NCI-H345 treated with DMSO at 0.1 percent for 48 hours (cell line): ENCODE measurements around the gene IL24.

Experiments used
- DNase-seq: peaks from one replicate; lab custom pipeline; 2025; ENCODE audit not compliant: unreplicated experiment; lab: John Stamatoyannopoulos, UW

Gene IL24

GRCh38 chr1:206878456-206878855 is 18.8 kb upstream of the IL24 start:
- no peak for DNase-seq

GRCh38 chr1:206880314-206880713 is 16.9 kb upstream of the IL24 start:
- no peak for DNase-seq

GRCh38 chr1:206882555-206882954 is 14.7 kb upstream of the IL24 start:
- no peak for DNase-seq

GRCh38 chr1:206883160-206883559 is 14.1 kb upstream of the IL24 start:
- DNase-seq, result no peak

- DNase-seq, result no peak
Observed at GRCh38 chr1:206883876-206884275, 13.4 kb upstream of the IL24 start.

- no peak for DNase-seq
Observed at GRCh38 chr1:206885341-206886060, 11.7 kb upstream of the IL24 start.

- no peak for DNase-seq
Observed at GRCh38 chr1:206886831-206887230, 10.4 kb upstream of the IL24 start.

- DNase-seq, result no peak
Observed at GRCh38 chr1:206887701-206888100, 9.5 kb upstream of the IL24 start.

- DNase-seq, result no peak
Observed at GRCh38 chr1:206890125-206891060, 6.8 kb upstream of the IL24 start.

- no peak for DNase-seq
Observed at GRCh38 chr1:206891412-206891811, 5.8 kb upstream of the IL24 start.

- no peak for DNase-seq
Observed at GRCh38 chr1:206892351-206892984, 4.8 kb upstream of the IL24 start.

- no peak for DNase-seq
Observed at GRCh38 chr1:206893380-206893779, 3.9 kb upstream of the IL24 start.

- peak; percentile 39 for DNase-seq
Observed at GRCh38 chr1:206895325-206895724, 1.9 kb upstream of the IL24 start.

- DNase-seq, result peak; percentile 34
Observed at GRCh38 chr1:206895837-206896242, 1.4 kb upstream of the IL24 start.

- no peak for DNase-seq
Observed at GRCh38 chr1:206896261-206896660, 982 bp upstream of the IL24 start.

GRCh38 chr1:206898089-206898914 is 1.1 kb downstream of the IL24 start:
- no peak for DNase-seq

- no peak for DNase-seq
Observed at GRCh38 chr1:206898915-206899431, 1.7 kb downstream of the IL24 start.

GRCh38 chr1:206899717-206900116 is 2.5 kb downstream of the IL24 start:
- no peak for DNase-seq

GRCh38 chr1:206900149-206900548 is 2.9 kb downstream of the IL24 start:
- DNase-seq, result no peak

GRCh38 chr1:206901944-206902343 is 4.7 kb downstream of the IL24 start:
- DNase-seq, result no peak

GRCh38 chr1:206902702-206903101 is 5.5 kb downstream of the IL24 start:
- no peak for DNase-seq
